Transverse colon (tissue), 4 donors: ENCODE data around the gene UBE2J2. TPM values are rescaled to one million over a fixed set of nuclear protein-coding genes. Genes with fewer than 3 reads are reported as not detected.

Source experiments
- DNase-seq: peaks from one replicate; pipeline ENCODE4 v3.0.0-alpha.2; 2019
- H3K27ac ChIP-seq, 4 donors: fragments of 200-600 bp; sonication (generic); 2 replicates each; pipeline ENCODE4 v1.5.1; 2016 to 2018; ENCODE audit warnings: inconsistent platforms in 4 of 4
- H3K27me3 ChIP-seq: fragments of 200-600 bp; sonication (generic); 2 replicates; pipeline ENCODE4 v1.5.1; 2017; ENCODE audit warnings: inconsistent platforms
- H3K36me3 ChIP-seq, 4 donors: fragments of 200-600 bp; sonication (generic); 2 replicates each; pipeline ENCODE4 v1.5.1; 2017 to 2019; ENCODE audit warnings: inconsistent platforms in 4 of 4
- H3K4me1 ChIP-seq, 4 donors: fragments of 200-600 bp; sonication (generic); 2 replicates each; pipeline ENCODE4 v1.5.1; 2017 to 2020; ENCODE audit warnings: inconsistent platforms in 4 of 4
- H3K4me3 ChIP-seq, 4 donors: fragments of 200-600 bp; sonication (generic); 1 replicate in 1 of 4; 2 replicates in 3 of 4; pipeline versions ENCODE4 v1.5.1 to v1.6.1; 2017 to 2019; ENCODE audit warnings: inconsistent platforms in 4 of 4
- H3K9me3 ChIP-seq, 2 donors: fragments of 200-600 bp; sonication (generic); 2 replicates each; pipeline ENCODE4 v1.5.1; 2017 to 2019; ENCODE audit warnings: inconsistent platforms in 2 of 2
- CTCF ChIP-seq, 5 experiments: fragments of 200-600 bp in 3 of 5; fragments of 450-650 bp in 2 of 5; sonication (generic) in 3 of 5; IDR thresholded peaks; 1 replicate in 2 of 5; 2 replicates in 3 of 5; pipeline ENCODE4 v1.5.1; 2016 to 2017; ENCODE audit warnings: antibody characterized with exemption in 5 of 5, inconsistent platforms in 3 of 5, mild to moderate bottlenecking in 2 of 5, moderate library complexity in 1 of 5
- EP300 ChIP-seq: sonication (generic); formaldehyde crosslinking; IDR thresholded peaks from one replicate; pipeline ENCODE4 v1.6.1; 2017; ENCODE audit warnings: antibody characterized with exemption, low read depth
- POLR2A ChIP-seq: fragments of 450-650 bp; IDR thresholded peaks from one replicate; pipeline ENCODE4 v1.6.1; 2016; ENCODE audit warnings: antibody characterized with exemption, mild to moderate bottlenecking, moderate library complexity
- POLR2AphosphoS5 ChIP-seq, 3 donors: sonication (generic); formaldehyde crosslinking; IDR thresholded peaks; one replicate each; pipeline ENCODE4 v1.6.1; 2016; ENCODE audit warnings: antibody characterized with exemption in 3 of 3
- WGBS, 2 donors: methylation state at CpG; one replicate each; pipeline ENCODE4 v1.1.5; 2018; ENCODE audit warnings: low coverage in 1 of 2; 5-methylcytosine and 5-hydroxymethylcytosine counted together
- in situ Hi-C, 4 donors: fragments of 200-750 bp; cut with MboI; loops; one replicate each; pipeline versions ENCODE4 v1.15.0 to v1.15.1; 2017; ENCODE audit warnings: low sequenced_read_pairs in 3 of 4, low pct_ligation_motif_present in 1 of 4, low pct_unique_long_range_greater_than_20kb in 1 of 4
- intact Hi-C: fragments of 100-400 bp; cut with DNase I; formaldehyde crosslinking; loops from one replicate; pipeline ENCODE4 v1.15.1; 2023; ENCODE audit warnings: low total_unique reads
- total RNA-seq, 4 donors: library from RNA; depleted of rRNA; stranded (reverse); fragments of >200 nt; gene quantifications; one replicate each; pipeline ENCODE4 v1.1.0, GENCODE V29; 2016

The UBE2J2 gene
- total RNA-seq, 4 donors from 2014 or later = 49.6 to 110 (median 59.1) TPM

DNA sequence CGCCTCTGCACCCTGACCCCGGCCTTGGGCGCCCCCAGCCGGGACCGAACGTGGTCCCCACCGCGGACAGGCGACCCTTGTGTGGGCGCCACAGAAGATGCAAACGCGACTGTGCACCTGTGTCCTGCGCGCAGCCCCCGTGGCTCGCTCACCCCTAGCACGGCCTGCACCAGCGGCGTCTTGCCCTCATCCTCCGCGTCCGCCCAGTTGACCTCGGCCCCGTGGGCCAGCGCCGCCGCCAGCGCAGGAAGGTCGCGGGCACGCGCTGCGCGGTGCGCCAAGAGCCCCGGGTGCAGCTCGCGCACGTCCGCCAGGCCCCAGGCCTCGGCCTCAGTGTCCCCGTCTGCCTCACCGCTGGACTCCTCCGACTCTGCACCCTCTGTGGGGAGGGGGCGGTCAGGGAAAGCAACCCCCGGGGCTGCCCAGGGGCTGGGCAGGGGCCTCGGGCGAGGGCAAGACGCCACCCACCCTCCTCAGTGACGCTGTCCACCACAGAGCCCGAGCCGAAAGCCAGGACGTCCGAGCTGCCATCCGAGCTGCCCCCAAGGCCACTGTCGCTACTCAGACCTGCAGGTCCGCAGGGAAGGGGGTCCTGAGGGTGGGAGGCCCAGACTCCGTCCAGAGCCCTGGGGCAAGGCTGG is 20.7 kb upstream of the UBE2J2 start:
- Histone ChIP-seq H3K4me3 (no peak overlapping the region), H3K36me3 (no peaks in the 10 kb centered on the region), H3K27me3 (no peaks in the 10 kb centered on the region), H3K9me3 (no peaks in the 10 kb centered on the region), H3K27ac (no peak overlapping the region), H3K4me1 (peaks cover 0 to 12% (median 10%) of the 10 kb centered on the region in 4 donors)
- TF ChIP-seq POLR2AphosphoS5 (IDR thresholded peaks at IDR 0.05) = no peak
- TF ChIP-seq CTCF (IDR thresholded peaks at IDR 0.05) = no peak
- no peak for TF ChIP-seq POLR2A
- TF ChIP-seq EP300 = no peak
- in situ Hi-C loops (no loop called here), intact Hi-C loops (no loop called here)
- DNase-seq = no peak
- 96% methylated on average over 51 of the region's 58 CpGs; no CpG with 5 or more reads in 1 of the 2 donors for WGBS, 2 donors

GRCh38 chr1:1293263-1294249 is 19.9 kb upstream of the UBE2J2 start:
- Histone ChIP-seq H3K27me3 (no peaks in the 10 kb centered on the region), H3K36me3 (no peaks in the 10 kb centered on the region), H3K27ac (no peak overlapping the region), H3K4me3 (no peak overlapping the region), H3K9me3 (no peaks in the 10 kb centered on the region), H3K4me1 (peaks cover 0 to 12% (median 10%) of the 10 kb centered on the region in 4 donors)
- no peak for TF ChIP-seq POLR2AphosphoS5 (IDR thresholded peaks at IDR 0.05)
- TF ChIP-seq CTCF (IDR thresholded peaks at IDR 0.05) = no peak
- no peak for TF ChIP-seq EP300
- no peak for TF ChIP-seq POLR2A
- intact Hi-C loops = no loop called here
- 85% methylated on average over 63 of the region's 94 CpGs; no CpG with 5 or more reads in 1 of the 2 donors for WGBS, 2 donors
- DNase-seq = no peak
- in situ Hi-C loops = no loop called here

GRCh38 chr1:1292851-1293250 is 19.2 kb upstream of the UBE2J2 start:
- intact Hi-C loops = no loop called here
- in situ Hi-C loops = no loop called here
- no peaks in the 10 kb centered on the region for H3K9me3 ChIP-seq

More at GRCh38 chr1:1292851-1293250, 19.2 kb upstream of the UBE2J2 start:
- no peak for DNase-seq
- peaks cover 0 to 12% (median 10%) of the 10 kb centered on the region in 4 donors for H3K4me1 ChIP-seq
- H3K27ac ChIP-seq = no peak overlapping the region
- H3K27me3 ChIP-seq = peaks cover 2% of the 10 kb centered on the region
- TF ChIP-seq POLR2AphosphoS5 (IDR thresholded peaks at IDR 0.05) (no peak), CTCF (IDR thresholded peaks at IDR 0.05) (no peak)
- 95% methylated on average over 16 of the region's 18 CpGs; no CpG with 5 or more reads in 1 of the 2 donors for WGBS, 2 donors
- no peak overlapping the region for H3K4me3 ChIP-seq
- no peaks in the 10 kb centered on the region for H3K36me3 ChIP-seq
